Measurements from ENCODE around the gene TMEM203.

Gene TMEM203

GRCh38 chr9:137193771-137194170 is 11.7 kb downstream of the TMEM203 start:
- no peak for FAIRE-seq

- no peak for FAIRE-seq
Measured at GRCh38 chr9:137192859-137193258, 12.6 kb downstream of the TMEM203 start.

- FAIRE-seq = no peak
Measured at GRCh38 chr9:137192448-137192780, 13.0 kb downstream of the TMEM203 start.

- FAIRE-seq = no peak
Measured at GRCh38 chr9:137191691-137192447, 13.6 kb downstream of the TMEM203 start.

GRCh38 chr9:137191245-137191644 is 14.2 kb downstream of the TMEM203 start:
- no peak for FAIRE-seq

GRCh38 chr9:137190315-137190856 is 15.1 kb downstream of the TMEM203 start:
- no peak for FAIRE-seq

GRCh38 chr9:137189297-137190295 is 15.9 kb downstream of the TMEM203 start:
- no peak for FAIRE-seq

- no peak for FAIRE-seq
Measured at GRCh38 chr9:137188490-137189296, 16.8 kb downstream of the TMEM203 start, which contains the start of the genes ANAPC2 and SSNA1. TSS of gene ANAPC2 (minus strand) at chr9:137188560. CDS start at chr9:137188532, 28 bp downstream. TSS of gene SSNA1 (plus strand) at chr9:137188676. CDS start at chr9:137188727, 51 bp downstream.

GRCh38 chr9:137188086-137188489 is 17.4 kb downstream of the TMEM203 start:
- no peak for FAIRE-seq

GRCh38 chr9:137187386-137187785 is 18.1 kb downstream of the TMEM203 start:
- FAIRE-seq = no peak

GRCh38 chr9:137186385-137186784 is 19.1 kb downstream of the TMEM203 start:
- FAIRE-seq = no peak

- no peak for FAIRE-seq
Measured at GRCh38 chr9:137185921-137186320, 19.5 kb downstream of the TMEM203 start.

- no peak for FAIRE-seq
Measured at GRCh38 chr9:137184881-137185660, 20.4 kb downstream of the TMEM203 start.

- no peak for FAIRE-seq
Measured at GRCh38 chr9:137183980-137184595, 21.4 kb downstream of the TMEM203 start.

GRCh38 chr9:137182836-137183235 is 22.6 kb downstream of the TMEM203 start:
- FAIRE-seq = no peak

- no peak for FAIRE-seq
Measured at GRCh38 chr9:137181680-137182079, 23.8 kb downstream of the TMEM203 start.

GRCh38 chr9:137180491-137180890 is 25.0 kb downstream of the TMEM203 start:
- no peak for FAIRE-seq

GRCh38 chr9:137179761-137180160 is 25.7 kb downstream of the TMEM203 start:
- no peak for FAIRE-seq

GRCh38 chr9:137178939-137179630 is 26.4 kb downstream of the TMEM203 start:
- no peak for FAIRE-seq

- FAIRE-seq = no peak
Measured at GRCh38 chr9:137178201-137178938, 27.1 kb downstream of the TMEM203 start.
